Measurements from ENCODE around the gene CNOT1.
"Not testable (repeated sequence)": the region's sequence is repeated elsewhere in the genome, so short reads cannot be mapped to it uniquely, and the experiment has no call there.

GRCh38 chr16:58659911-58660310 lies 30.3 kb upstream of the CNOT1 start:
- TF ChIP-seq CTCF, POLR2A (IDR thresholded peaks at IDR 0.05): not testable (repeated sequence)

All from right lobe of liver (tissue), 4 donors.